Esophagus squamous epithelium (tissue), 5 donors: ENCODE data around the gene PIEZO1. TPM values are rescaled to one million over a fixed set of nuclear protein-coding genes. Genes with fewer than 3 reads are reported as not detected.

ENCODE experiments used
- DNase-seq: peaks from one replicate; lab custom pipeline; 2025; lab: John Stamatoyannopoulos, UW
- H3K27ac ChIP-seq, 4 donors: fragments of 200-600 bp; sonication (generic); one replicate each; pipeline ENCODE4 v1.5.1; 2016 to 2019; ENCODE audit warnings: mild to moderate bottlenecking in 1 of 4
- H3K27me3 ChIP-seq, 4 donors: fragments of 200-600 bp; sonication (generic); 1 replicate in 3 of 4; 2 replicates in 1 of 4; pipeline versions ENCODE4 v1.5.1 to v1.6.0; 2017 to 2021; ENCODE audit warnings: antibody characterized with exemption in 1 of 4
- H3K36me3 ChIP-seq, 3 donors: fragments of 200-600 bp; sonication (generic); one replicate each; pipeline ENCODE4 v1.5.1; 2016 to 2019
- H3K4me1 ChIP-seq, 3 donors: fragments of 200-600 bp; sonication (generic); one replicate each; pipeline ENCODE4 v1.5.1; 2017 to 2019
- H3K4me3 ChIP-seq, 4 donors: fragments of 200-600 bp; sonication (generic); 1 replicate in 3 of 4; 2 replicates in 1 of 4; pipeline ENCODE4 v1.5.1; 2016 to 2019; ENCODE audit warnings: mild to moderate bottlenecking in 2 of 4, moderate library complexity in 1 of 4
- H3K9me3 ChIP-seq, 3 donors: fragments of 200-600 bp; sonication (generic); one replicate each; pipeline ENCODE4 v1.5.1; 2016 to 2019
- CTCF ChIP-seq, 6 experiments: fragments of 450-650 bp in 4 of 6; fragments of 200-600 bp in 2 of 6; sonication (generic) in 2 of 6; IDR thresholded peaks; one replicate each; pipeline ENCODE4 v1.5.1; 2016 to 2019; ENCODE audit warnings: antibody characterized with exemption in 6 of 6, mild to moderate bottlenecking in 4 of 6, moderate library complexity in 4 of 6
- POLR2A ChIP-seq, 4 donors: fragments of 450-650 bp; IDR thresholded peaks; one replicate each; pipeline ENCODE4 v1.6.1; 2017; ENCODE audit warnings: antibody characterized with exemption in 4 of 4, mild to moderate bottlenecking in 4 of 4, moderate library complexity in 3 of 4
- WGBS, 2 donors: methylation state at CpG; one replicate each; pipeline ENCODE4 v1.1.5; 2018; 5-methylcytosine and 5-hydroxymethylcytosine counted together
- intact Hi-C: fragments of 100-400 bp; cut with DNase I; formaldehyde crosslinking; loops from one replicate; pipeline ENCODE4 v1.15.0; 2022
- total RNA-seq, 4 donors: library from RNA; depleted of rRNA; stranded (reverse); fragments of >200 nt; gene quantifications; one replicate each; pipeline ENCODE4 v1.1.0, GENCODE V29; 2016
- donor health status: DM: yes; HTN: yes; CAD: no.

Gene PIEZO1
- total RNA-seq, 4 donors from 2014 or later, result 46.0 to 131 (median 103) TPM

- Histone ChIP-seq H3K4me1 (peaks cover 37 to 83% (median 38%) of the 10 kb centered on the region in 3 donors), H3K4me3 (no peak overlapping the region), H3K36me3 (peaks cover 7 to 27% (median 14%) of the 10 kb centered on the region in 3 donors), H3K9me3 (no peaks in the 10 kb centered on the region), H3K27ac (no peak overlapping the region), H3K27me3 (no peaks in the 10 kb centered on the region)
- TF ChIP-seq CTCF (IDR thresholded peaks at IDR 0.05) (no peak), POLR2A (IDR thresholded peaks at IDR 0.05) (no peak)
- WGBS, 2 donors, result 87 to 100% methylated on average over 1 to 10 of the region's 24 CpGs
- DNase-seq, result no peak
- intact Hi-C loops, result no loop called here
These were observed 22.2 kb upstream of the PIEZO1 start for GRCh38 chr16:88807142-88807625.

- TF ChIP-seq CTCF (IDR thresholded peaks at IDR 0.05), result no peak
- no peak for TF ChIP-seq POLR2A (IDR thresholded peaks at IDR 0.05)
- Histone ChIP-seq H3K4me3 (no peak overlapping the region), H3K36me3 (peaks cover 7 to 27% (median 14%) of the 10 kb centered on the region in 3 donors), H3K27ac (no peak overlapping the region), H3K27me3 (no peaks in the 10 kb centered on the region), H3K4me1 (peaks cover 35 to 84% (median 37%) of the 10 kb centered on the region in 3 donors), H3K9me3 (no peaks in the 10 kb centered on the region)
- 96% methylated on average over 5 of the region's 27 CpGs; no CpG with 5 or more reads in 1 of the 2 donors for WGBS, 2 donors
- intact Hi-C loops, result no loop called here
- DNase-seq, result no peak
These were observed 21.6 kb upstream of the PIEZO1 start for GRCh38 chr16:88806491-88807111.

GRCh38 chr16:88805887-88806393, 20.9 kb upstream of the PIEZO1 start:
- peaks cover 30 to 77% (median 35%) of the 10 kb centered on the region in 3 donors for H3K4me1 ChIP-seq
- no peak for TF ChIP-seq CTCF (IDR thresholded peaks at IDR 0.05)
- TF ChIP-seq POLR2A (IDR thresholded peaks at IDR 0.05), result no peak
- H3K4me3 ChIP-seq, result no peak overlapping the region
- peaks cover 7 to 27% (median 14%) of the 10 kb centered on the region in 3 donors for H3K36me3 ChIP-seq
- no peaks in the 10 kb centered on the region for H3K27me3 ChIP-seq
- intact Hi-C loops, result no loop called here
- no peak overlapping the region for H3K27ac ChIP-seq
- 91% methylated on average over 9 of the region's 21 CpGs; no CpG with 5 or more reads in 1 of the 2 donors for WGBS, 2 donors
- no peaks in the 10 kb centered on the region for H3K9me3 ChIP-seq
- DNase-seq, result no peak

- H3K4me1 ChIP-seq, result peaks cover 24 to 71% (median 29%) of the 10 kb centered on the region in 3 donors
- intact Hi-C loops, result no loop called here
- no peaks in the 10 kb centered on the region for H3K9me3 ChIP-seq
- no peaks in the 10 kb centered on the region for H3K27me3 ChIP-seq
- WGBS, 2 donors, result no CpG with 5 or more reads among the region's 22 CpGs
- H3K36me3 ChIP-seq, result peaks cover 7 to 27% (median 14%) of the 10 kb centered on the region in 3 donors
- H3K27ac ChIP-seq, result no peak overlapping the region
- no peak for TF ChIP-seq POLR2A (IDR thresholded peaks at IDR 0.05)
- TF ChIP-seq CTCF (IDR thresholded peaks at IDR 0.05), result no peak
- DNase-seq, result no peak
- H3K4me3 ChIP-seq, result peak overlapping the region; percentile 36 to 86 (median 64)
These were observed 20.3 kb upstream of the PIEZO1 start for GRCh38 chr16:88805340-88805715.
